Measurements from ENCODE around the gene LRMDA.
A peak's percentile ranks its signal among the peaks of the same experiment; 100 is the strongest.

LRMDA gene

GRCh38 chr10:75801121-75801520 lies 369.7 kb downstream of the LRMDA start:
- DNase-seq, result no peak

GRCh38 chr10:75801661-75802060 lies 370.2 kb downstream of the LRMDA start:
- no peak for DNase-seq

- DNase-seq, result no peak
These were observed 371.7 kb downstream of the LRMDA start for GRCh38 chr10:75803121-75803520.

GRCh38 chr10:75803816-75804552 lies 372.6 kb downstream of the LRMDA start:
- DNase-seq, result no peak

- no peak for DNase-seq
These were observed 374.8 kb downstream of the LRMDA start for GRCh38 chr10:75806186-75806585.

- DNase-seq, result no peak
These were observed 376.0 kb downstream of the LRMDA start for GRCh38 chr10:75807456-75807855.

- no peak for DNase-seq
These were observed 377.6 kb downstream of the LRMDA start for GRCh38 chr10:75809003-75809402.

- DNase-seq, result peak; percentile 19
These were observed 382.6 kb downstream of the LRMDA start for GRCh38 chr10:75814014-75814413.

GRCh38 chr10:75815066-75815465 lies 383.6 kb downstream of the LRMDA start:
- DNase-seq, result no peak

GRCh38 chr10:75817198-75817597 lies 385.8 kb downstream of the LRMDA start:
- no peak for DNase-seq

GRCh38 chr10:75818552-75818951 lies 387.1 kb downstream of the LRMDA start:
- DNase-seq, result no peak

GRCh38 chr10:75825235-75825634 lies 393.8 kb downstream of the LRMDA start:
- DNase-seq, result no peak

GRCh38 chr10:75825661-75826060 lies 394.2 kb downstream of the LRMDA start:
- DNase-seq, result no peak

- DNase-seq, result no peak
These were observed 395.4 kb downstream of the LRMDA start for GRCh38 chr10:75826846-75827245.

- DNase-seq, result peak; percentile 46
These were observed 396.2 kb downstream of the LRMDA start for GRCh38 chr10:75827587-75828021.

GRCh38 chr10:75828413-75828812 lies 397.0 kb downstream of the LRMDA start:
- no peak for DNase-seq

GRCh38 chr10:75836064-75836463 lies 404.6 kb downstream of the LRMDA start:
- no peak for DNase-seq

- DNase-seq, result no peak
These were observed 407.1 kb downstream of the LRMDA start for GRCh38 chr10:75838486-75838885.

GRCh38 chr10:75839020-75839419 lies 407.6 kb downstream of the LRMDA start:
- DNase-seq, result no peak

- no peak for DNase-seq
These were observed 409.8 kb downstream of the LRMDA start for GRCh38 chr10:75841266-75841665.

- no peak for DNase-seq
These were observed 413.9 kb downstream of the LRMDA start for GRCh38 chr10:75845176-75845947.

GRCh38 chr10:75847477-75847876 lies 416.1 kb downstream of the LRMDA start:
- no peak for DNase-seq

GRCh38 chr10:75851580-75852345 lies 420.3 kb downstream of the LRMDA start:
- no peak for DNase-seq

Measured in fibroblast of skin of abdomen (primary cell).